Fibroblast of lung (primary cell): Measurements from ENCODE around the gene PGF. TPM values are rescaled to one million over a fixed set of nuclear protein-coding genes. Genes with fewer than 3 reads are reported as not detected.

Experiments
- DNase-seq, 2 donors: peaks; one replicate each; pipeline versions ENCODE4 v3.0.0 to v3.0.0-alpha.2; 2010; ENCODE audit warnings: low read depth in 2 of 2
- H2AFZ ChIP-seq: 2 replicates; pipeline ENCODE4 v1.5.1; 2012; ENCODE audit warnings: low read length, control low read depth, inconsistent platforms
- H3K27ac ChIP-seq: 2 replicates; pipeline ENCODE4 v1.5.1; 2011; ENCODE audit warnings: low read length, control low read depth; ENCODE audit not compliant: insufficient read depth
- H3K27me3 ChIP-seq: 2 replicates; pipeline ENCODE4 v1.5.1; 2011; ENCODE audit warnings: mild to moderate bottlenecking, low read length; ENCODE audit not compliant: control insufficient read depth, insufficient read depth
- H3K36me3 ChIP-seq: 2 replicates; pipeline ENCODE4 v1.5.1; 2011; ENCODE audit warnings: low read length; ENCODE audit not compliant: control insufficient read depth, insufficient read depth
- H3K4me1 ChIP-seq: 2 replicates; pipeline ENCODE4 v1.5.1; 2011; ENCODE audit warnings: low read length; ENCODE audit not compliant: control insufficient read depth, insufficient read depth; ENCODE audit errors: extremely low read depth
- H3K4me2 ChIP-seq: 2 replicates; pipeline ENCODE4 v1.5.1; 2011; ENCODE audit warnings: low read length, control low read depth; ENCODE audit not compliant: insufficient read depth; ENCODE audit errors: extremely low read depth
- H3K4me3 ChIP-seq, 4 experiments: fragments of 200-600 bp in 1 of 4; sonication (generic) in 1 of 4; replicated peaks in 1 of 4; 2 replicates each; pipeline ENCODE4 v1.5.1; 2011 to 2016; ENCODE audit warnings: low read length in 4 of 4, low read depth in 3 of 4, mild to moderate bottlenecking in 3 of 4, control low read depth in 2 of 4, inconsistent platforms in 1 of 4, mixed read lengths in 1 of 4; ENCODE audit not compliant: insufficient read depth in 1 of 4; ENCODE audit errors: control extremely low read depth in 1 of 4
- H3K79me2 ChIP-seq: 2 replicates; pipeline ENCODE4 v1.5.1; 2012; ENCODE audit warnings: mild to moderate bottlenecking, low read length, inconsistent platforms; ENCODE audit not compliant: control insufficient read depth, insufficient read depth
- H3K9ac ChIP-seq: 2 replicates; pipeline ENCODE4 v1.5.1; 2011; ENCODE audit warnings: mild to moderate bottlenecking, low read length, control low read depth; ENCODE audit not compliant: insufficient read depth
- H3K9me3 ChIP-seq: 2 replicates; pipeline ENCODE4 v1.5.1; 2012; ENCODE audit warnings: low read depth, low read length; ENCODE audit not compliant: control insufficient read depth, insufficient read depth
- H4K20me1 ChIP-seq: 2 replicates; pipeline ENCODE4 v1.5.1; 2011; ENCODE audit warnings: low read length; ENCODE audit not compliant: control insufficient read depth, insufficient read depth; ENCODE audit errors: extremely low read depth
- CTCF ChIP-seq, 2 donors: IDR thresholded peaks in 1 of 2; conservative IDR thresholded peaks in 1 of 2; 1 replicate in 1 of 2; 2 replicates in 1 of 2; pipeline ENCODE4 v1.5.1; 2011 to 2012; ENCODE audit warnings: low read length in 2 of 2, control low read depth in 1 of 2, inconsistent platforms in 1 of 2, low read depth in 1 of 2, mild to moderate bottlenecking in 1 of 2
- EZH2 ChIP-seq: IDR thresholded peaks from 2 replicates; pipeline ENCODE4 v1.5.1; 2012; ENCODE audit warnings: low read length, control low read depth, mild to moderate bottlenecking; ENCODE audit errors: missing control alignments
- polyA plus RNA-seq, 2 donors: library from polyadenylated mRNA; depleted of rRNA in 1 of 2; stranded (reverse) in 1 of 2; unstranded in 1 of 2; fragments of >200 nt; gene quantifications; 2 replicates each; pipeline ENCODE4 v1.2.1, GENCODE V29; 2011 to 2012; ENCODE audit warnings: missing spikeins in 1 of 2
- total RNA-seq: library from RNA; depleted of rRNA; stranded (reverse); fragments of >200 nt; gene quantifications from 2 replicates; pipeline ENCODE4 v1.2.1, GENCODE V29; 2014

Gene PGF
- total and polyA plus RNA-seq, 2 donors (not counting 1 experiment from before 2014, with no cell fraction given): 1.1 to 7.6 TPM

- no peak overlapping the region for H3K4me2 ChIP-seq
- H2AFZ ChIP-seq: no peak overlapping the region
- no peaks in the 10 kb centered on the region for H3K4me1 ChIP-seq
- H3K4me3 ChIP-seq: no peak overlapping the region
- no peaks in the 10 kb centered on the region for H4K20me1 ChIP-seq
- TF ChIP-seq CTCF (conservative IDR thresholded peaks at IDR 0.05 in 1 of 2, IDR thresholded peaks at IDR 0.05 in 1 of 2; ENCODE audit: low read depth in 1 of 2, low read length in 2 of 2): no peak
- TF ChIP-seq EZH2: no peak
- no peaks in the 10 kb centered on the region for H3K9me3 ChIP-seq
- H3K27ac ChIP-seq: no peak overlapping the region
- peaks cover 30% of the 10 kb centered on the region for H3K36me3 ChIP-seq
- no peaks in the 10 kb centered on the region for H3K27me3 ChIP-seq
- no peak for DNase-seq
- no peak overlapping the region for H3K9ac ChIP-seq
- H3K79me2 ChIP-seq: no peaks in the 10 kb centered on the region
Measured at GRCh38 chr14:74898694-74899093, 56.7 kb downstream of the PGF start.

GRCh38 chr14:74898083-74898482 is 57.3 kb downstream of the PGF start:
- Histone ChIP-seq H3K9ac (no peak overlapping the region), H3K79me2 (no peaks in the 10 kb centered on the region), H3K27ac (no peak overlapping the region), H3K36me3 (peaks cover 32% of the 10 kb centered on the region), H3K4me1 (no peaks in the 10 kb centered on the region), H3K9me3 (no peaks in the 10 kb centered on the region), H4K20me1 (no peaks in the 10 kb centered on the region), H3K4me3 (no peak overlapping the region), H2AFZ (no peak overlapping the region), H3K4me2 (no peak overlapping the region), H3K27me3 (no peaks in the 10 kb centered on the region)
- TF ChIP-seq CTCF (conservative IDR thresholded peaks at IDR 0.05 in 1 of 2, IDR thresholded peaks at IDR 0.05 in 1 of 2; ENCODE audit: low read depth in 1 of 2, low read length in 2 of 2) (no peak), EZH2 (no peak)
- DNase-seq: no peak

GRCh38 chr14:74897642-74898041 is 57.8 kb downstream of the PGF start:
- Histone ChIP-seq H3K79me2 (no peaks in the 10 kb centered on the region), H3K9me3 (no peaks in the 10 kb centered on the region), H3K4me2 (no peak overlapping the region), H3K4me3 (no peak overlapping the region), H3K4me1 (no peaks in the 10 kb centered on the region), H4K20me1 (no peaks in the 10 kb centered on the region), H3K27ac (no peak overlapping the region), H2AFZ (no peak overlapping the region), H3K36me3 (peaks cover 33% of the 10 kb centered on the region), H3K27me3 (no peaks in the 10 kb centered on the region), H3K9ac (no peak overlapping the region)
- no peak for DNase-seq
- no peak for TF ChIP-seq CTCF (conservative IDR thresholded peaks at IDR 0.05 in 1 of 2, IDR thresholded peaks at IDR 0.05 in 1 of 2; ENCODE audit: low read depth in 1 of 2, low read length in 2 of 2)
- TF ChIP-seq EZH2: no peak
